Inferior parietal cortex (tissue), 1 donor: Measurements from ENCODE around the gene EGR2.

ENCODE experiments used
- DNase-seq: peaks from one replicate; pipeline ENCODE4 v3.0.0-alpha.2; 2016; ENCODE audit errors: extremely low spot score

Gene EGR2

GRCh38 chr10:62816331-62817120 lies at the start of gene EGR2:
TSS of gene EGR2 (minus strand) at chr10:62816366. CDS start at chr10:62816029, 337 bp downstream.
- DNase-seq, result peak; percentile 92

- no peak for DNase-seq
These were observed 46.3 kb upstream of the EGR2 start for GRCh38 chr10:62862447-62862846.

DNA sequence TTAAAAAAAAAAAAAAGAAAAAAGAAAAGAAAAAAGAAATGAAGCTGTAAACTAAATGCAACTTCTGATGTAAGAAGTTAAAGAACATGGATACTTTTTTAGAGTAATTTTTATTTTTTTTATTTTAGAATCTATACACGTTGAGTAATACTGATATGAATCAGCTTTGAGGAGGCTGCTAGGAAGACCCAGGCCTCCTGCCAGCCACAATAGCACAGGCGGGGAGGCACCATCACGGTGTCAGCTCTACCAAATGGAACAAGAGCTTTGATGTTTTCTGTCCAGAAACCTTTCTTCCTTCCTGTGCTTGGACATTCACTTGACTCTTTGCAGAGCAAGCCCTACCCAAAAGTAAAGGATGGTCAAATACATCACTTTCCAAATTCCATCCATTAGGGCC lies 45.3 kb upstream of the EGR2 start:
- DNase-seq, result no peak

DNA sequence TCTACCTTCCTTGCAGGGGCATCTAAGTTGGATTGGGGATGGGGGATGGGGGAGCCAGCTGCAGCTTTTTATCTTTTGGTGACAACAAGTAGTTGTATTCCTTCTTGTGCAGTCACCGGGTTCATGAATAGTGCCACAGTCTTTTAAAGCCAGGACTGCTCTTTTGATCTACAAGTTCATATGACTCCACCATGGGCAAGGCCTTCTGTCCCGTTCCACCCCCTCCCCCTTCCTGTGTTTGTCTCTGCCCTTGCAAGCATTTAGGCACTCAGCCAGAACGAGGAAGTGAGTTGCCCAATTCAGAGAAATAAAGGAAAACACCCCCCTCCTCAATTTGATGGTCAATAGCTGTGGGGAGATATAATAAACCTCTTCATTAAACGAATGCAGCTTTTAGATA lies 44.8 kb upstream of the EGR2 start:
- no peak for DNase-seq

DNA sequence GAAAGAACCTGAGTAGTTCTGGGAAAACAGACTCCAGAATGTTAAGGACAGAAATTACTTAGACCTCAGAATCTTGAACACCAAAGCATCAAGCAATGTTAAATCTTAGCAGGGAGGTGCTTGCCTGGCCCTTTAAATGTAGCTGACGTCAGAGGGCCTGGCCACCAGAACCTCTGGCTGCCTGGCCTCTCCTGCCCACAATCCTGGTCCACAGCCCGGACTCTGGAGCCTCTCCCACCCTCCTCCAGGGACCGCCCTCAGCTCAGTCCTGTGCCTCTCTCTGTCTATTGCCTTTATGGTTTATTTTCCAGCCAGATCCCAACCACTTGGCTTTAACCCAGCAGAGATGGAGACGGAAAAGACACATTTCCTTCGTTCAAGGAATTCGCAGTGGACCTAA lies 42.2 kb upstream of the EGR2 start:
- no peak for DNase-seq

DNA sequence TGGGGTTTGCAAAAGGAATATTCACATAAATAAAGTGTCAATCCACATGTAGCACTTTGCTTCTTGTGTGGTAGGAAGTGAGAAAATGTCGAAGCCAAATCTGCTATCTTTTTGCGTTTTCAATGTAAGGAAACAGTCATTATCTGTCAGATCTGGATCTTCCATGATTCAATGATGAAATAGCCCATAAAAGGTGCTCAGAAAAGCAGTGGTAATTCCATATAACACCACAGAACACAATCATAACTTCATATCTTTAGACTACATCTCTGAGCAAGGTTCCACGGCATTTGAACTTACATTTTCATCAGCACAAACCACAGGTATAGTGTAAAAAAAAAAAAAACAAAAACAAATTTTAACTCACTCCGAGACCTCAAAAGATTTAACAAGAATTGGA lies 39.9 kb upstream of the EGR2 start:
- DNase-seq, result no peak

DNA sequence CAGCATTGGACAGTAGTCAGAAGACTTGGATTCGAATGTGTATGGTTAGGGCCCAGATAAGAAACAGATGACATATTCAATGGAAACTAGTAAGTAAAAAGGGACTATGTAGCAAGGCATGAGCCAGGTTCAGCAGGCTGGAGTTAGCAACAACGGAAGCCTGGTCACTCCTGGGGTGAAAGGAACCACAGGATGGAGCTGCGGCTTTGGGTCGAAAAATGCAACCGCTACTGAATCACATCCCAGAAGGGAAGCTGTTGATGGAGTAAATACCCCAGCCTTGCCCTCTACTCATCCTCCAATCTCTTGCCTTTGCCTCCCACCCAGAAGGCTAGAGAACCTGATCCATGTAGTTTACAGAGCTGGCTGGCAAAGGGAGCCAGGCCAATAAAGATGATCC lies 37.5 kb upstream of the EGR2 start:
- DNase-seq, result no peak

GRCh38 chr10:62852961-62853702 lies 37.0 kb upstream of the EGR2 start:
- DNase-seq, result no peak

GRCh38 chr10:62851442-62851841 lies 35.3 kb upstream of the EGR2 start:
- no peak for DNase-seq

DNA sequence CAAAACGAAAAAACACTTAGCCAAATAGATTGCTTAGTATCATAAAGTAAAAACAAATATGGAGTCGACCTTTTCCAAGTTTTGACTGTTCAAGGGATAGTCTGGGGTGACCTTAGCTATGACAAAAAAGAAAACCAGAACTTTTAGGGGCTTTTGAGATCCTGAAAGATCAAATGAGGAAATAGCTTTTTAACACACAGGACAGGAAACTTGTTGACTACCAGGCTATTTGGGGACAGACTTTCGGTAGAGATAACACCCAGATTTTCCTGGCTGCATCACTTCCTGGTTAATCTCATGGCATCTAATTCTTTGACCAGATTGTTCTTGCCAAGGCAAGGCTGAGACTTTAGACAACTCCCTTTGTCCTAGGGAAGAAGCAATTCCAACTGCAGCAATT lies 34.5 kb upstream of the EGR2 start:
- DNase-seq, result no peak

GRCh38 chr10:62847433-62847832 lies 31.3 kb upstream of the EGR2 start:
- DNase-seq, result no peak

GRCh38 chr10:62844280-62845011 lies 28.3 kb upstream of the EGR2 start:
- DNase-seq, result no peak

- DNase-seq, result no peak
These were observed 27.4 kb upstream of the EGR2 start for GRCh38 chr10:62843600-62843999.

- DNase-seq, result no peak
These were observed 26.8 kb upstream of the EGR2 start for GRCh38 chr10:62842983-62843382.

DNA sequence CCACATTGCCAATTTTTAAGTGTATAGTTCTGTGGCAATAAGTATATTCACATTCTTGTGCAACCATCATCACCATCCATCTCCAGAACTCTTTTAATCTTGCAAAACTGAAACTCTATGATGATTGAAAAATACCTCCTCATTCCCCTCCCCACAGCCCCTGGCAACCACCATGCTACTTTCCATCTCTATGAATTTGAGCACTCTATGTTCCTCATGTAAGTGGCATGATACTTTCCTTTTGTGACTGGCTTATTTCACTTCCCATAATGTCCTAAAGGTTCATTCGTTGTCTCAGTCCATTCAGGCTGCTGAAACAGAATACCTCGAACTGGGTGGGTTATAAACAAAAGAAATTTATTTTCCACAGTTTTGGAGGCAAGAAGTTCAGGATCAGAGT lies 23.4 kb upstream of the EGR2 start:
- DNase-seq, result no peak

- no peak for DNase-seq
These were observed 15.2 kb upstream of the EGR2 start for GRCh38 chr10:62831346-62831745.

DNA sequence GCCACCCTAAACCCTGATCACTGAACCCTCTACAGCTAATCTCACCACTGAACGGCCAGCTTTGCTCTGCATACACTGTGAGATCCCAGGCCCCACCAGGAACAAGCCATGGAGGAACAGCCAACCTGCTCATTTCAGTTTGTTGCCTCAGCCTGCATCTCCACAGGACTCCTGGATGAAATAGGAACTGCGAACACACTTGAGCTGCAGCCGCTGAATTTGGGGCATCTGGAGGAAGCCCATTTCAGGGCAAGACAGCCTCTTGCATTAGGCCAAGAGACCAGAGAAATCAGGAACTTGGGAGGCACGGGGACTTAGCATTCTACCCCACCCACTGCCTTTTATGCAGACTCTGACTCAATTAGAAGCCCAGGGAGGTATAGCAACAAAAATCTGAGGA lies 14.5 kb upstream of the EGR2 start:
- DNase-seq, result no peak

DNA sequence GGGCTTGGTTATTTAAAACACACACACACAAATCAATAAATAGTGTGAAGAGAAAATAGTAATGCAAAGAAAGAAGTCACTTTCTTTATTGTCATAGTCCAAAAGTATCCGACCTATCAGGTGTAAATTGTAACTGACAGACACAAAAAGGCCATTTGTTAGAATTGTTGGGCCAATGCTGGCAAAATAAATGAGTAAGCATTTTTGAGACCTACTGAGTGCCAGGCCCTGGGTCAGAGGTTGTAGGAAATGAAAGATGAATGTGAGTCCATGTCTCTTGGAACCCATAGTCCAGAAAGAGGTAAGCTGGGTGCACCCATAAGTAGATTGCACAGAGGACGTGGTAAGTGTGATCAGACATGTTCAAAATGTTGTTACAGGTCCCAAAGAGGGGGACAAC lies 13.5 kb upstream of the EGR2 start:
- DNase-seq, result no peak

GRCh38 chr10:62826273-62826672 lies 10.1 kb upstream of the EGR2 start:
- DNase-seq, result no peak

- no peak for DNase-seq
These were observed 4.4 kb upstream of the EGR2 start for GRCh38 chr10:62820586-62820985.

GRCh38 chr10:62819141-62819920 lies 3.2 kb upstream of the EGR2 start:
- no peak for DNase-seq
